Measurements from ENCODE around the gene SYT5. TPM values are rescaled to one million over a fixed set of nuclear protein-coding genes. Genes with fewer than 3 reads are reported as not detected.

SYT5 gene
- total and polyA plus RNA-seq, 11 donors: 0.15 TPM; not detected in 10

GRCh38 chr19:55176076-55176475 is 4.0 kb downstream of the SYT5 start:
- intact Hi-C loops (cut with DNase I): no loop called here
- Histone ChIP-seq H3K36me3 (no peaks in the 10 kb centered on the region), H3K27me3 (peaks cover 43 to 99% (median 85%) of the 10 kb centered on the region in 9 donors), H3K4me1 (peaks cover 0 to 31% (median 20%) of the 10 kb centered on the region in 12 donors), H3K27ac (no peak overlapping the region), H3K4me3 (no peak overlapping the region), H3K9me3 (no peaks in the 10 kb centered on the region)
- ATAC-seq: no peak
- TF ChIP-seq CTCF (IDR thresholded peaks at IDR 0.05) (no peak), POLR2A (IDR thresholded peaks at IDR 0.05) (no peak)
- 0 to 41% (median 34%) methylated on average over 1 to 2 of the region's 2 CpGs for WGBS, 4 donors
- no peak for DNase-seq

GRCh38 chr19:55175117-55175867 is 4.8 kb downstream of the SYT5 start:
- no peak overlapping the region for H3K27ac ChIP-seq
- peaks cover 44 to 97% (median 85%) of the 10 kb centered on the region in 9 donors for H3K27me3 ChIP-seq
- TF ChIP-seq CTCF (IDR thresholded peaks at IDR 0.05): no peak
- no peaks in the 10 kb centered on the region for H3K36me3 ChIP-seq
- DNase-seq (no peak), ATAC-seq (no peak)
- intact Hi-C loops (cut with DNase I): no loop called here
- whole genome bisulfite sequencing, 4 donors: 47 to 66% (median 57%) methylated on average over 43 of the region's 43 CpGs
- no peak overlapping the region for H3K4me3 ChIP-seq
- no peaks in the 10 kb centered on the region for H3K9me3 ChIP-seq
- peaks cover 0 to 31% (median 20%) of the 10 kb centered on the region in 12 donors for H3K4me1 ChIP-seq

GRCh38 chr19:55174425-55175116 is 5.5 kb downstream of the SYT5 start:
- Histone ChIP-seq H3K27me3 (peaks cover 44 to 97% (median 84%) of the 10 kb centered on the region in 9 donors), H3K27ac (no peak overlapping the region), H3K9me3 (no peaks in the 10 kb centered on the region), H3K36me3 (no peaks in the 10 kb centered on the region), H3K4me3 (peak overlapping the region in 1 of 12 donors; percentile 53), H3K4me1 (peaks cover 0 to 23% (median 15%) of the 10 kb centered on the region in 12 donors)
- ATAC-seq (no peak), DNase-seq (no peak)
- TF ChIP-seq POLR2A (IDR thresholded peaks at IDR 0.05) (no peak), CTCF (IDR thresholded peaks at IDR 0.05) (no peak)
- intact Hi-C loops (cut with DNase I): no loop called here
- 49 to 66% (median 61%) methylated on average over 20 to 21 of the region's 21 CpGs for WGBS, 4 donors

GRCh38 chr19:55173714-55174409 is 6.2 kb downstream of the SYT5 start:
- 0 to 2% (median 1%) methylated on average over 17 to 37 of the region's 37 CpGs for WGBS, 4 donors
- intact Hi-C loops (cut with DNase I): no loop called here
- H3K4me1 ChIP-seq: peaks cover 0 to 16% (median 8%) of the 10 kb centered on the region in 12 donors
- peak in 3 of 4 donors; percentile 74 to 77 (median 77) for ATAC-seq
- H3K27ac ChIP-seq: no peak overlapping the region
- no peak for TF ChIP-seq POLR2A (IDR thresholded peaks at IDR 0.05)
- TF ChIP-seq CTCF (IDR thresholded peaks at IDR 0.05): no peak
- H3K36me3 ChIP-seq: no peaks in the 10 kb centered on the region
- peak in 4 of 5 donors; percentile 53 to 67 (median 64) for DNase-seq
- peak overlapping the region in 11 of 12 donors; percentile 0 to 53 (median 44) for H3K4me3 ChIP-seq
- peaks cover 48 to 98% (median 85%) of the 10 kb centered on the region in 9 donors for H3K27me3 ChIP-seq
- no peaks in the 10 kb centered on the region for H3K9me3 ChIP-seq

Data from heart left ventricle (tissue), 16 donors.